Left ventricle myocardium inferior (tissue), 1 donor: ENCODE results near the gene COL3A1. TPM values are rescaled to one million over a fixed set of nuclear protein-coding genes. Genes with fewer than 3 reads are reported as not detected.

Experiments
- DNase-seq: peaks from one replicate; pipeline ENCODE4 v3.0.0-alpha.2; 2020
- H3K27ac ChIP-seq: fragments of 200-600 bp; replicated peaks from 2 replicates; pipeline ENCODE4 v1.8.0; 2021
- H3K27me3 ChIP-seq: fragments of 200-600 bp; 2 replicates; pipeline ENCODE4 v1.8.0; 2021; ENCODE audit warnings: low read depth
- H3K36me3 ChIP-seq: fragments of 200-600 bp; 2 replicates; pipeline ENCODE4 v1.8.0; 2021
- H3K4me1 ChIP-seq: fragments of 200-600 bp; 2 replicates; pipeline ENCODE4 v1.8.0; 2021
- H3K4me3 ChIP-seq: fragments of 200-600 bp; 2 replicates; pipeline ENCODE4 v1.8.0; 2021; ENCODE audit warnings: mild to moderate bottlenecking, moderate library complexity
- H3K9me3 ChIP-seq: fragments of 200-600 bp; replicated peaks from 2 replicates; pipeline ENCODE4 v1.8.0; 2021
- intact Hi-C: fragments of 100-400 bp; cut with micrococcal nuclease; formaldehyde crosslinking; loops from one replicate; pipeline ENCODE4 v1.11.0; 2022
- microRNA-seq: library from miRNA; unstranded; fragments of <30 nt; microRNA quantifications from one replicate; pipeline ENCODE4 v1.2.0, GENCODE V29; 2020
- total RNA-seq: library from RNA; stranded (reverse); fragmentation: NEBNext Ultra II Directional; extraction: Animal tissue kit (Norgen Biotek cat#: 25700); gene quantifications from one replicate; pipeline ENCODE4 v1.2.1, GENCODE V29; 2021
- TF ChIP-seq, protein P1 (sequence below): fragments of 200-600 bp; IDR thresholded peaks from 2 replicates; pipeline ENCODE4 v1.8.0; 2021; ENCODE audit warnings: antibody characterized with exemption, mild to moderate bottlenecking, borderline replicate concordance
- donor health status: DM: no; HTN: yes; CAD: no; lungs with severe emphysema.

COL3A1 gene
- total RNA-seq, 1 donor from 2014 or later: 98.5 TPM

DNA sequence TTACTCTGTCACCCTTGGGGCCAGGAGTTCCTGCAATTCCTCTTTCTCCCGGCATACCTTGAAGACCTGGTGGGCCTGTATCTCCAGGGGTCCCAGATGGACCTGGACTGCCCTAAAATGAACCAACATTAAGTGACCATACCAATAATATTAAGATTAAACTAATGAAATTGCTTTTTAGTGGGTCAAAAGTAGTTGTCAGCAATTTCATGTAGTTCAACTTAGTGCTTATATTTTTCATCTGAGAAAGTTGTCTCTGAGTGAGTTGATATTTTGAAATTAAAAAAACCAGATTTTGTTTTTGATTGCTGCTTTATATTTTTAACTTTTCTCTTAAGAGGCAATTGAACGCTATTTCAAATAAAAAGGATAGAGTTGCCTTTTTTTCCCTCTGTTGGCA lies 83.1 kb downstream of the COL3A1 start:
- Histone ChIP-seq H3K4me1 (no peaks in the 10 kb centered on the region), H3K4me3 (no peak overlapping the region), H3K9me3 (no peaks in the 10 kb centered on the region), H3K27me3 (no peaks in the 10 kb centered on the region), H3K36me3 (peaks cover 6% of the 10 kb centered on the region), H3K27ac (no peak overlapping the region)
- TF ChIP-seq, protein P1, sequence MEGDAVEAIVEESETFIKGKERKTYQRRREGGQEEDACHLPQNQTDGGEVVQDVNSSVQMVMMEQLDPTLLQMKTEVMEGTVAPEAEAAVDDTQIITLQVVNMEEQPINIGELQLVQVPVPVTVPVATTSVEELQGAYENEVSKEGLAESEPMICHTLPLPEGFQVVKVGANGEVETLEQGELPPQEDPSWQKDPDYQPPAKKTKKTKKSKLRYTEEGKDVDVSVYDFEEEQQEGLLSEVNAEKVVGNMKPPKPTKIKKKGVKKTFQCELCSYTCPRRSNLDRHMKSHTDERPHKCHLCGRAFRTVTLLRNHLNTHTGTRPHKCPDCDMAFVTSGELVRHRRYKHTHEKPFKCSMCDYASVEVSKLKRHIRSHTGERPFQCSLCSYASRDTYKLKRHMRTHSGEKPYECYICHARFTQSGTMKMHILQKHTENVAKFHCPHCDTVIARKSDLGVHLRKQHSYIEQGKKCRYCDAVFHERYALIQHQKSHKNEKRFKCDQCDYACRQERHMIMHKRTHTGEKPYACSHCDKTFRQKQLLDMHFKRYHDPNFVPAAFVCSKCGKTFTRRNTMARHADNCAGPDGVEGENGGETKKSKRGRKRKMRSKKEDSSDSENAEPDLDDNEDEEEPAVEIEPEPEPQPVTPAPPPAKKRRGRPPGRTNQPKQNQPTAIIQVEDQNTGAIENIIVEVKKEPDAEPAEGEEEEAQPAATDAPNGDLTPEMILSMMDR: no peak
- intact Hi-C loops: no loop called here
- no peak for DNase-seq

DNA sequence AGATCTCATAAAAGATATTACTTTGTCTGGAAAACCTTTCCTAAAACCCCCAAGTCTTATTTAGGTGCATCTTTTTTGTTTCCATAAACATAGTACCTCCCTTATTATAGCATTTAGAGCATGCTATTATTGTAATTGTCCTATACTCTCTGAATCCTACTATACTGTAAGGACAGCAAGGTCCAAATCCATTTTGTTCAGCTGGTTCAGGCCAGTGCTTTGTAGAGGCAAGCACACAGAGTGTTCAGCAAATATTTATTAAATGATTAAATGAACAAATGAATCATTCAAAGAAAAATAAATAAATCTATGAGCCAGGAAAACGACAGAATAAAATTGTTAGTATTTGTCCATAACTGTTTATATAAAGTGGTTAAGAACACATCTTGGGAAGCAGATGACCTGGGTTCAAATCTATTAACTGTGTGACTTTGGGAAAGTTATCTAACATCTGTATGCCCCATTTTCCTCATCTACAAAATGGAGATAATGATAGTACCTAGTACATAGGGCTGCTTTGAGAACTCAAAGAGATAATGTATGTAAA lies 86.0 kb downstream of the COL3A1 start:
- intact Hi-C loops: no loop called here
- no peak overlapping the region for H3K27ac ChIP-seq
- H3K27me3 ChIP-seq: no peaks in the 10 kb centered on the region
- H3K36me3 ChIP-seq: peaks cover 18% of the 10 kb centered on the region
- no peaks in the 10 kb centered on the region for H3K9me3 ChIP-seq
- no peak overlapping the region for H3K4me3 ChIP-seq
- no peak for DNase-seq
- no peaks in the 10 kb centered on the region for H3K4me1 ChIP-seq
- TF ChIP-seq, protein P1: no peak

Small RNAs within 50 kb of the gene (microRNA-seq; reads per million reads assigned to microRNA genes)
- gene MIR1245A (not detected), gene MIR1245B (not detected), gene MIR3606 (not detected)

Other genes with a start within 250 kb of the COL3A1 start
- 9.3 TPM for gene COL5A2, start 205.4 kb downstream of the COL3A1 start, total RNA-seq